Ectodermal cell (in vitro differentiated cells): ENCODE data around the gene AHRR.
"Not testable (repeated sequence)": the region's sequence is repeated elsewhere in the genome, so short reads cannot be mapped to it uniquely, and the experiment has no call there.

Experiments used
- H3K27ac ChIP-seq: 2 replicates; pipeline ENCODE4 v1.7.0; 2013; ENCODE audit warnings: mild to moderate bottlenecking, low read depth, low read length; ENCODE audit not compliant: insufficient read depth, poor library complexity, severe bottlenecking
- H3K27me3 ChIP-seq: 2 replicates; pipeline ENCODE4 v1.7.0; 2013; ENCODE audit warnings: mild to moderate bottlenecking, low read length; ENCODE audit not compliant: insufficient read depth, control insufficient read depth, poor library complexity, severe bottlenecking
- H3K36me3 ChIP-seq: one replicate; pipeline ENCODE4 v1.7.0; 2013; ENCODE audit warnings: low read length; ENCODE audit not compliant: control insufficient read depth, insufficient read depth
- H3K4me1 ChIP-seq: one replicate; pipeline ENCODE4 v1.7.0; 2013; ENCODE audit warnings: low read length; ENCODE audit not compliant: control insufficient read depth, insufficient read depth
- H3K4me3 ChIP-seq: 2 replicates; pipeline ENCODE4 v1.7.0; 2013; ENCODE audit warnings: low read depth, low read length, control low read depth; ENCODE audit not compliant: insufficient read depth
- H3K9me3 ChIP-seq: 2 replicates; pipeline ENCODE4 v1.7.0; 2013; ENCODE audit warnings: mild to moderate bottlenecking, low read length, moderate library complexity; ENCODE audit not compliant: control insufficient read depth
- WGBS, 2 experiments: methylation state at CpG; one replicate each; pipeline ENCODE4 v1.1.7; 2013; ENCODE audit warnings: missing lambda C conversion rate in 2 of 2; 5-methylcytosine and 5-hydroxymethylcytosine counted together

AHRR gene

DNA sequence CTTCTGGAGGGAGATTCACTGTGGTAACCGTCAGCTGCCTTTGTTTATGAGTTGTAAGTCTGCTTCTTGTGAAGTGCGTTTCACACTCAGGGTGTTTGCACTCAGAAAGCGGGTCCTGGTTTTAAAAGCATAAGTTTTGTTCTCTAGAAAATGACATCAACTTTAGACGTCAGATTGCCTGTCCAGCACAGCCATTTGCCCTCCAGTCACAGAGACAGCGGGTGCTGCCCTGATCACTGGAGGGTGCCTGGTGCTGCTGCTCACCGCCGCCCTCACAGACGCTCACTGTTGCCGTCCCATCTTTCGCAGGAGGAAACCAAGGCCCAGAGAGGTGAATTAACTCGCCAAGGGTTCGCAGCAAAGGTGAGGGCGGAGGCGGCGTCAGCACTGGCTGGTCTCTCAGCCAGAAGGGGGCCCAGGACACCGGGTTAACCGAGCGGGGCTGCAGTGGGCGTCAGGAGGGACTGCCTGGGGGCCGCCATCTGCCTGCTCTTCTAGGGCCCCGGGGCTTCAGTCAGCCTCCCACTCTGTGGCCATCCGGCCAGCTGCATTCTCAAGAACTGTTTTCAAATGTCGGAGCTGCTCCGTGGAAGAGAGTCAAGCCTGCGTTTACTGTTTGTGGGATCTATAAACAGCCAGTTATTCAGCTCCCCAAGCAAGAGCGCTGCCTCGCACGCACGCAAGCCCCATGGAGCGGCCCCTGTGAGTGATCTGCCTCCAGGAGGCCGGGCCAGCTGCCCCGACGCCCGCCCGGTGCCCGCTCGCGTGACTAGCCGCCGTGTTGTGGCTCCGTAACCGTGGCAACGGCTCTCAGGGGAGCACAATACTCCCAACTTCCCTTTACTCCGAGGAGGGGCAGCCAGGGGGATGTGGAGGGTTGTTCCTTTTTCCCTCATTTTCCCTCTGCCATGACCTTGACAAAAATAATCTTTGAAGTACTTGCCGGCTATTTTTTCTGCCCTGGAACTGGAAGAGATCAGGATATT is 78.1 kb downstream of the AHRR start:
- Histone ChIP-seq H3K36me3 (no peaks in the 10 kb centered on the region), H3K27me3 (peaks cover 9% of the 10 kb centered on the region), H3K4me3 (no peak overlapping the region), H3K9me3 (no peaks in the 10 kb centered on the region), H3K4me1 (peaks cover 8% of the 10 kb centered on the region), H3K27ac (peak overlapping the region; percentile 46)
- WGBS, 2 experiments: 41 to 43% methylated on average over 45 of the region's 45 CpGs

DNA sequence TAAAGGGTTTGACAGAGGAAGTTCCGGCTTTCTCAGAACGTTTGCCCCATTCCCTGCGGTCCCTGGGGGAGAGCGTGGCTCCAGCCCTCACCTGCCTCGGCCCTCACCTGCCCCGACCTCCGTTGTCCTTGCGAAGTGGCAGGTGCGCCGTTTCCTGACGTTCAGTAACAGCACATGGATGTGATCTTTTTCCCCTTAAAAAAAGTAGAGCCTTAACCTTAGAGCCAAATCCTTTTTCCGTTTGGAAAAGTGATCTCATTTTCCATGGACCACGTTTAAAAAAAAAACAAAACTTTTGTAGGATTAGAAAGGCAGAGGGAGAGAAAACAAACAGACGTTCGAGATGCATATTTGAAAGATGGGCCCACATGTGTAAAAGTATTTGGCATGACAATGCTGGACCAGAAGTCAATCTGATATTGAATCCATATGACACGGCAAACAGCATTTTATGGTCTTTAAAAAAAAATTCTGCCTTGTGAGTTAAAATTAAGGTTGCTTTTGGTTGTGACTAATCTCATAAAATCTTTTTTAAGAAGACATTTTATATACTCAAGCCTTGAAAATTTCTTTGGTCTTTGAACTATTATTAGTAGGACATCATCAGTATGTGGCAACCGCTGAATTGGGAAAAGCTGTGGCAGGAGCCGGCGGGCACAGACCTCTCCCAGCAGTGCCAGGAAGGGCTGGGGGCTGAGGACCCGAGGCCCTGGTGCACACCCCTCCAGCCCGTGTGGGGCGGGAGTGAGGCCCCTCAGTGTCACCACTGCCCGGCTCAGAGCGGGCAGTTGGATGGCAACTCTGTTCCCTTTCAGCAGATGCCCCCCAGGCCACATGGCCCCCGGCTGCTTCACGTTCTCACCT is 79.0 kb downstream of the AHRR start:
- Histone ChIP-seq H3K27ac (no peak overlapping the region), H3K36me3 (no peaks in the 10 kb centered on the region), H3K4me1 (peaks cover 8% of the 10 kb centered on the region), H3K4me3 (no peak overlapping the region), H3K9me3 (no peaks in the 10 kb centered on the region), H3K27me3 (peaks cover 9% of the 10 kb centered on the region)
- 71% methylated on average over 26 of the region's 26 CpGs for WGBS, 2 experiments

DNA sequence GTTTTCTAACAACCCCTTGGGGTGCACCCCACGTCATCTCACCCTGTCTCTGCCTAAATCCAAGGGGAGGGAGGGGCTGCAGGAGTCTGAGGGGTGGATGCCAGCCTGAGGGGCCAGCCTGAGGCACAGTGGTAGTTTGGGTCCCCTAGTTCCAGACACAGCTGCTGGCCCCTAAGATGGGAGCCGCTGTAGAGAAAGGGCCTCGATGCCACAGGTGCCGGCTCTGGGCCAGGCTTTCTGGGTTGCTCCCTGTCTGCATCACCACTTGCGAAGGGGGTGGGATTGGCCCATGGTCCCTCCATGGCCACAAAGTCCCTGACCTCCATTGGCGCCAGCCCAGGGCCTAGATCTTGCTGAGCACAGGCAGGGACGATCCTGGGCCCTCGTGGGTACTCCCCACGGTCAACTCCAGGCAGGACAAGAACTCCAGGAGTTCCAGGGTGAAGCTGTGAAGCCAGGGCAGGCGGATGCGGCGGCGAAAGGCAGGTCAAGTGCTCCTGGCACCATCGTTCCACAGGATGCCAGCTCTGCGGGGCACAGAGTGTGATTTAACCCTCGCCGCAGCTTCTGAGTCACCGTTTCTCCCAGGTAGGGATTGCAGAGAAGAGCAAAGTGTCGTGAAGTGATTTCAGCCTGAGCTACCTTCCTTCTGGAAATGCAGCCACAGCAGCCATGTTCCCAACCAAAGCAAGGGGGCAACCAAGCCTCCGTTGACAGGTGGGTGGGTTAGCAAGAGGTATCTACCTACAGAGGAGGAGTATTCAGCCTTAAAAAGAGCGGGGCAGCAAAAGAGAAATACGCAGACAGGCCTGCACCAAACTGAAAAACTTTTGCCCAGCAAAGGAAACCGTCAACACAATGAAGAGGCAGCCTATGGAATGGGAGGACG is 79.9 kb downstream of the AHRR start:
- Histone ChIP-seq H3K27ac (no peak overlapping the region), H3K27me3 (peaks cover 9% of the 10 kb centered on the region), H3K9me3 (no peaks in the 10 kb centered on the region), H3K36me3 (no peaks in the 10 kb centered on the region), H3K4me1 (peaks cover 8% of the 10 kb centered on the region), H3K4me3 (no peak overlapping the region)
- 93 to 94% methylated on average over 24 of the region's 24 CpGs for WGBS, 2 experiments

DNA sequence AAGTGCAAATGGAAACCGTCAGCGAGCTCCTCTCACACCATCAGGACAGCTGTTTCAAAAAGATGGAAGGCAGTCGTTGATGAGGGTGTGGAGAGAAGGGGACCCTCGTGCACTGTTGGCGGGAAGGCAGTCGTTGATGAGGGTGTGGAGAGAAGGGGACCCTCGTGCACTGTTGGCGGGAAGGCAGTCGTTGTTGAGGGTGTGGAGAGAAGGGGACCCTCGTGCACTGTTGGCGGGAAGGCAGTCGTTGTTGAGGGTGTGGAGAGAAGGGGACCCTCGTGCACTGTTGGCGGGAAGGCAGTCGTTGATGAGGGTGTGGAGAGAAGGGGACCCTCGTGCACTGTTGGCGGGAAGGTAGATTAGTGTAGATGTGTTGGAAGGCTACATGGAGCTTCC is 80.7 kb downstream of the AHRR start:
- not testable (repeated sequence) for H3K4me3 ChIP-seq, H3K27me3 ChIP-seq, H3K9me3 ChIP-seq, H3K4me1 ChIP-seq, H3K36me3 ChIP-seq, H3K27ac ChIP-seq
- WGBS, 2 experiments: 95 to 96% methylated on average over 17 of the region's 17 CpGs

DNA sequence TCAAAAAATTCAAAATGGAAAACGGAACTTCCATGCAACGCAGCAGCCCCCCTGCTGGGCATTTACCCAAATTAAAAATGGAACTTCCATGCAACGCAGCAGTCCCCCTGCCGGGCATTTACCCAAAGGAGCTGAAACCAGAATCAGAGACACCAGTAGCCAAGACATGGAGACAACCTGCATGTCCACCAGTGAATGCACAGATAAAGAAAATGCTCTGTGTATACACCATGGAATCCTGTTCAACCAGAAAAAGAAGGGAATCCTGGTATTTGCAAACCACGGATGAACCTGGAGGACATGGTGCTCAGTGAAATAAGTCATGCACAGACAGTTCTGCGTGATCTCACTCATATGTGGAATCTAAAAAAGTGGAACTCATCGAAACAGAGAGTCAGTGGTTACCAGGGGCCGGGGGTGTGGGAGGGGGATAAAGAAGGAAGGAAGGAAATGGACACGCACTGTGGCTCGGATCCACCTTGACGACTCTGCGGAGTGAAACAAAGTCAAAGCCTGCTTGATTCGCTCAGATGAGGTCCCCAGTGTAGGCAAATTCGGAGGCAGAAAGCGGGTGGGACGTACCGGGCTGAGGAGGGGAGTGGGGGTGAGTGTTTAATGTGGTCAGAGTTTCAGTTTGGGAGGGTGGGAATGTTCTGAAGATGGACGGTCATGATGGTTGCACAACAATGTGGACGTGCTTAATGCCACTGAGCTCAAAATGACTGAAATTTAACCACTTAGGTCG is 81.3 kb downstream of the AHRR start:
- Histone ChIP-seq H3K9me3 (no peaks in the 10 kb centered on the region), H3K36me3 (no peaks in the 10 kb centered on the region), H3K27me3 (peaks cover 9% of the 10 kb centered on the region), H3K27ac (no peak overlapping the region), H3K4me1 (peaks cover 8% of the 10 kb centered on the region), H3K4me3 (no peak overlapping the region)
- WGBS, 2 experiments: 94 to 96% methylated on average over 20 of the region's 20 CpGs

DNA sequence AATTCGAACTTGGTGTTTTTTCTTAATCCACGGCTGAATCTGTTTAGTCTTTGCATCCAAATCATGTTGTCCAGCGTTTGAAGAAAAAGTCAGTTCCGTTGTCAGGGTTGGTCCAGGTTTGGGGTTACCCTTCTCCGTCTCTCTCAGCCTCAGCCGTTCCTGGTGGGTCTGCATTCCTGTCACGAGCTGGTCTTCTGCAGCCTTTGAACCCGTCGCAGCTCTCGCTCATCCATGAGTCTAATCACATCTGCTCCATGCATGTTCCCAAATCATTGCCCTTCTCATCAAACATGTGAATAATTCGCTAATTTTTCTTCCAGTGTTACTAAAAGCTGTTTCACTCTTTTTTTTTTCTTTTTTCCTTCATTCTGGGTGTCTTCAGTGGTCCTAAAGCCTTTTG is 82.5 kb downstream of the AHRR start:
- H3K4me3 ChIP-seq: no peak overlapping the region

DNA sequence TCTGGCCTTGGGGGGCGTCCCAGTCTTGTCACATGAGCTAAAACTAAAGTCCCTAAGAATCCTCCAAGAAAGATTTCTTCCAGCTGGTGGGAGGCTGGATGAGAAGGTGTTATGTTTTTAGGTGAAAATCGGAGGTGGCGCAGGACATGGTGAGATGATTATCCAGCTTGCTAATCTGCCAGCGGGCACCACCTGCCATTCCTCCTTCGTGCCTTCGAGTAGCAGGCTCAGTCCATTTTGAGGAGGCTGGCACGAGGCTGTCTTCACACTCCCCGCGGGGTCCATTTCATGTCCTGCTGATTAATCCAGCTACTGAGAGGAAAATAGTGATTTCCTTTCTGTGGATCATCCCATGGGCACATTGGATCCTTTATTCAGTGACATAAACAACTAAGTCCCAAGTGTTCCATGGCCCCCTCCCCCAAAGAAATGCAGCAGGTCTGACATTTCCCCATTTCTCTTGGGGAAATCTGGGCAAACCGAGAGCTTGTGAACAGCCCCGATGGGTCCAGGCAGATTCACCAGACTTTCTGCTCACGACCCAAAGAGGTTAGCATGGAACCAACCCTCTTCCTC is 83.2 kb downstream of the AHRR start:
- Histone ChIP-seq H3K27me3 (peaks cover 9% of the 10 kb centered on the region), H3K9me3 (no peaks in the 10 kb centered on the region), H3K27ac (no peak overlapping the region), H3K4me1 (peaks cover 8% of the 10 kb centered on the region), H3K36me3 (no peaks in the 10 kb centered on the region), H3K4me3 (no peak overlapping the region)
- WGBS, 2 experiments: 93 to 94% methylated on average over 12 of the region's 12 CpGs

More for the DNA sequence above, 82.5 kb downstream of the AHRR start:
- no peak overlapping the region for H3K27ac ChIP-seq
- 92 to 95% methylated on average over 11 of the region's 11 CpGs for WGBS, 2 experiments
- H3K27me3 ChIP-seq: peaks cover 9% of the 10 kb centered on the region
- peaks cover 8% of the 10 kb centered on the region for H3K4me1 ChIP-seq
- H3K9me3 ChIP-seq: no peaks in the 10 kb centered on the region
- H3K36me3 ChIP-seq: no peaks in the 10 kb centered on the region

DNA sequence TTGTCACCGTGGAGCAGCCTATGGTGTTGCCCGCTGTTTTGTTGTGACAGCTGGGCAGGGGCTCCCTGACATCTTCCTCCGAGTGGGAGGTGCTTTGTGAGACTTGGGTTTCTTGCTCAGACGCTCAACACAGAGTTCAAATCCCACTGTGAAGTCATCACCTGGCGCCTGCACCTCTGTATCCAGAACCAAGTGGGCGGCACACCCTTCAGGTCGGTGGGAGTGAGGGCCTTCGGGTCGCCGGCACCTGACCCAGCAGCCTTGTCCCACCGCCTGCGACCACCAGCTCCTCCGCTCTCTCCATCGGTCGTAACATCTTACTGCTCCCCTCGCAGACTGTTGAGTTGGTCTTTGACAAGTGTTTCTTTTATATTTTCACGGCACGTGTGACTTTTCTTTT is 83.9 kb downstream of the AHRR start:
- H3K27ac ChIP-seq: no peak overlapping the region
- H3K36me3 ChIP-seq: no peaks in the 10 kb centered on the region
- no peaks in the 10 kb centered on the region for H3K9me3 ChIP-seq
- 89 to 93% methylated on average over 18 of the region's 18 CpGs for WGBS, 2 experiments
- no peak overlapping the region for H3K4me3 ChIP-seq
- peaks cover 1% of the 10 kb centered on the region for H3K4me1 ChIP-seq
- peaks cover 5% of the 10 kb centered on the region for H3K27me3 ChIP-seq

DNA sequence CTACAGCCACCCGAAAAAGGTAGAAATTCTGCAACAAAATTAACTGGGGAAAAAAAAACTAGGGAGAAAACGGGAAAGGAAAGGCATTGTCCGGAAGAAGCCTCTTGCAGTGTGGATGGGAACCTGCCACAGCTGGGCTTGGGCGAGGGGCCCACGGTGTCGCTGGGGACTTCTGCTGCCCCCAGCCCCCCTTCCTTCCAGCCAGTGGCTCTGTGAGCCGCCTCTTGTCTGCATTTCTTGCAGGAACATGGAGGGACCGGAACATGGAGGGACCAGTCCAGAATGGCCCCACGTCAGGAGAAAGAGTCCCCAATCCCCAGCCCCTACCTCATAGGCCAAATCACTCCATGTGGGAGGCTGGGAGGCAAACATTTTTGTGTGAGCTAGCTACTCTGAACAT is 84.5 kb downstream of the AHRR start:
- no peak overlapping the region for H3K4me3 ChIP-seq
- no peaks in the 10 kb centered on the region for H3K27me3 ChIP-seq
- no peak overlapping the region for H3K27ac ChIP-seq
- WGBS, 2 experiments: 89 to 94% methylated on average over 9 of the region's 9 CpGs
- H3K36me3 ChIP-seq: no peaks in the 10 kb centered on the region
- H3K4me1 ChIP-seq: no peaks in the 10 kb centered on the region
- H3K9me3 ChIP-seq: no peaks in the 10 kb centered on the region
